Erythroblast (primary cell): Measurements from ENCODE around the gene CLEC1A.

Experiments used
- GATA1 ChIP-seq: IDR thresholded peaks from 2 replicates; pipeline ENCODE4 v1.6.1; 2011; ENCODE audit warnings: low read depth, mild to moderate bottlenecking, control low read depth, low read length, moderate library complexity
- POLR2A ChIP-seq: IDR thresholded peaks from 2 replicates; pipeline ENCODE4 v1.6.1; 2011; ENCODE audit warnings: mild to moderate bottlenecking, low read length

GRCh38 chr12:10097521-10097920 lies 1.3 kb downstream of the CLEC1A start:
- TF ChIP-seq POLR2A (no peak), GATA1 (no peak)
